WTC11 (cell line): ENCODE measurements around the gene LAMA1. TPM values are rescaled to one million over a fixed set of nuclear protein-coding genes. Genes with fewer than 3 reads are reported as not detected.

ENCODE experiments used
- ATAC-seq: fragments of 200-7000 bp; cut with Tn5 transposase; 2 replicates; pipeline ENCODE4 v1.10.0; 2021; ENCODE audit warnings: mild to moderate bottlenecking, moderate library complexity
- CTCF ChIA-PET: fragments of 300-600 bp; sonication (Branson Sonifier 250); formaldehyde crosslinking; loops from one replicate; lab custom pipeline; 2021; ENCODE audit warnings: antibody characterized with exemption; lab: Charles Lee
- POLR2A ChIA-PET: fragments of 350-600 bp; sonication (Branson Sonifier 250); formaldehyde crosslinking; loops from one replicate; lab custom pipeline; 2021; ENCODE audit warnings: antibody characterized with exemption; lab: Charles Lee
- DNase-seq: peaks from one replicate; pipeline ENCODE4 v3.0.0; 2021; ENCODE audit warnings: low spot score
- H3K27ac Mint-ChIP-seq: 2 replicates; pipeline ENCODE4 v1.8.0; 2021; ENCODE audit warnings: mixed read lengths
- H3K27me3 Mint-ChIP-seq: 2 replicates; pipeline ENCODE4 v1.8.0; 2021; ENCODE audit warnings: low read depth, mild to moderate bottlenecking, moderate library complexity, mixed read lengths
- H3K36me3 Mint-ChIP-seq: 2 replicates; pipeline ENCODE4 v1.8.0; 2021; ENCODE audit warnings: mixed read lengths
- H3K4me1 Mint-ChIP-seq: 2 replicates; pipeline ENCODE4 v1.8.0; 2022; ENCODE audit warnings: mixed read lengths
- H3K4me3 Mint-ChIP-seq: 2 replicates; pipeline ENCODE4 v1.8.0; 2021; ENCODE audit warnings: mild to moderate bottlenecking, moderate library complexity, mixed read lengths
- H3K9me3 Mint-ChIP-seq: 2 replicates; pipeline ENCODE4 v1.8.0; 2021; ENCODE audit warnings: mixed read lengths
- ATF2 ChIP-seq: sonication (generic); formaldehyde crosslinking; IDR thresholded peaks from 2 replicates; pipeline ENCODE4 v1.8.1; 2022; ENCODE audit warnings: low read depth, missing genetic modification reagents, borderline replicate concordance
- ATF3 ChIP-seq: sonication (generic); formaldehyde crosslinking; conservative IDR thresholded peaks from 2 replicates; pipeline ENCODE4 v1.8.1; 2022; ENCODE audit warnings: mild to moderate bottlenecking, missing genetic modification reagents
- CBFB ChIP-seq: sonication (generic); formaldehyde crosslinking; IDR thresholded peaks from 2 replicates; pipeline ENCODE4 v1.8.1; 2022; ENCODE audit warnings: mild to moderate bottlenecking, low read depth, missing genetic modification reagents
- ESRRA ChIP-seq: sonication (generic); formaldehyde crosslinking; IDR thresholded peaks from 2 replicates; pipeline ENCODE4 v1.8.1; 2022; ENCODE audit warnings: mild to moderate bottlenecking, missing genetic modification reagents, borderline replicate concordance
- ETV6 ChIP-seq: sonication (generic); formaldehyde crosslinking; IDR thresholded peaks from 2 replicates; pipeline ENCODE4 v1.8.1; 2022; ENCODE audit warnings: mild to moderate bottlenecking, missing genetic modification reagents
- FOXK1 ChIP-seq: sonication (generic); formaldehyde crosslinking; IDR thresholded peaks from 2 replicates; pipeline ENCODE4 v1.8.0; 2022; ENCODE audit warnings: mild to moderate bottlenecking, moderate library complexity, missing genetic modification reagents
- FOXP1 ChIP-seq: sonication (generic); formaldehyde crosslinking; IDR thresholded peaks from 2 replicates; pipeline ENCODE4 v1.8.0; 2022; ENCODE audit warnings: missing genetic modification reagents, mild to moderate bottlenecking, moderate library complexity, borderline replicate concordance
- GTF2I ChIP-seq: fragments of 250-450 bp; sonication (Bioruptor Pico); conservative IDR thresholded peaks from 2 replicates; pipeline ENCODE4 v1.4.0; 2021; ENCODE audit warnings: mild to moderate bottlenecking
- JAZF1 ChIP-seq: fragments of 250-450 bp; sonication (Bioruptor Pico); IDR thresholded peaks from 2 replicates; pipeline ENCODE4 v1.9.0; 2021; ENCODE audit warnings: moderate library complexity, mild to moderate bottlenecking, inconsistent platforms
- JUN ChIP-seq: sonication (generic); formaldehyde crosslinking; IDR thresholded peaks from 2 replicates; pipeline ENCODE4 v1.8.0; 2023; ENCODE audit warnings: mild to moderate bottlenecking, missing genetic modification reagents
- NR1H2 ChIP-seq: sonication (generic); formaldehyde crosslinking; IDR thresholded peaks from 2 replicates; pipeline ENCODE4 v1.9.0; 2021; ENCODE audit warnings: mild to moderate bottlenecking, moderate library complexity, missing genetic modification reagents
- PRRX2 ChIP-seq: fragments of 250-450 bp; sonication (Bioruptor Pico); IDR thresholded peaks from 2 replicates; pipeline ENCODE4 v1.8.0; 2021; ENCODE audit warnings: mild to moderate bottlenecking
- RELA ChIP-seq: sonication (generic); formaldehyde crosslinking; IDR thresholded peaks from 2 replicates; pipeline ENCODE4 v1.8.1; 2022; ENCODE audit warnings: missing genetic modification reagents, mild to moderate bottlenecking, borderline replicate concordance
- SOX15 ChIP-seq: fragments of 250-450 bp; sonication (Bioruptor Pico); IDR thresholded peaks from 2 replicates; pipeline ENCODE4 v1.9.0; 2021; ENCODE audit warnings: mild to moderate bottlenecking
- SP1 ChIP-seq: sonication (generic); formaldehyde crosslinking; conservative IDR thresholded peaks from 2 replicates; pipeline ENCODE4 v1.8.1; 2022; ENCODE audit warnings: missing genetic modification reagents
- USF2 ChIP-seq: sonication (generic); formaldehyde crosslinking; IDR thresholded peaks from 2 replicates; pipeline ENCODE4 v1.8.1; 2023; ENCODE audit warnings: mild to moderate bottlenecking, missing genetic modification reagents, moderate library complexity
- ZBTB21 ChIP-seq: sonication (generic); formaldehyde crosslinking; IDR thresholded peaks from 2 replicates; pipeline ENCODE4 v1.8.1; 2023; ENCODE audit warnings: mild to moderate bottlenecking, missing genetic modification reagents, borderline replicate concordance
- ZBTB43 ChIP-seq: sonication (generic); formaldehyde crosslinking; IDR thresholded peaks from 2 replicates; pipeline ENCODE4 v1.8.1; 2023; ENCODE audit warnings: mild to moderate bottlenecking, missing genetic modification reagents
- ZMAT4 ChIP-seq: fragments of 250-450 bp; sonication (Bioruptor Pico); IDR thresholded peaks from 2 replicates; pipeline ENCODE4 v1.9.0; 2021; ENCODE audit warnings: mild to moderate bottlenecking
- ZNF121 ChIP-seq: sonication (generic); formaldehyde crosslinking; IDR thresholded peaks from 2 replicates; pipeline ENCODE4 v1.8.0; 2023; ENCODE audit warnings: missing genetic modification reagents
- ZNF219 ChIP-seq: sonication (generic); formaldehyde crosslinking; IDR thresholded peaks from 2 replicates; pipeline ENCODE4 v1.8.0; 2023; ENCODE audit warnings: missing genetic modification reagents, mild to moderate bottlenecking, borderline replicate concordance
- ZNF232 ChIP-seq: sonication (generic); formaldehyde crosslinking; IDR thresholded peaks from 2 replicates; pipeline ENCODE4 v1.8.0; 2022; ENCODE audit warnings: mild to moderate bottlenecking, missing genetic modification reagents
- ZNF671 ChIP-seq: fragments of 250-450 bp; sonication (Bioruptor Pico); IDR thresholded peaks from 2 replicates; pipeline ENCODE4 v1.8.0; 2021; ENCODE audit warnings: mild to moderate bottlenecking
- total RNA-seq: library from RNA; stranded (reverse); gene quantifications from 3 replicates; pipeline ENCODE4 v1.2.3, GENCODE V29; 2021
- TF ChIP-seq, protein P1 (sequence below): sonication (generic); formaldehyde crosslinking; IDR thresholded peaks from 2 replicates; pipeline ENCODE4 v1.8.1; 2022; ENCODE audit warnings: mild to moderate bottlenecking, missing genetic modification reagents, moderate library complexity, borderline replicate concordance
- TF ChIP-seq, protein P2 (sequence below): sonication (generic); formaldehyde crosslinking; IDR thresholded peaks from 2 replicates; pipeline ENCODE4 v1.8.0; 2022; ENCODE audit warnings: mild to moderate bottlenecking, missing genetic modification reagents
- TF ChIP-seq, protein P3 (sequence below): fragments of 250-450 bp; sonication (Bioruptor Pico); IDR thresholded peaks from 2 replicates; pipeline ENCODE4 v1.9.0; 2021; ENCODE audit warnings: mild to moderate bottlenecking, borderline replicate concordance

Gene LAMA1
- total RNA-seq, 1 experiment from 2014 or later = 50.7 TPM

DNA sequence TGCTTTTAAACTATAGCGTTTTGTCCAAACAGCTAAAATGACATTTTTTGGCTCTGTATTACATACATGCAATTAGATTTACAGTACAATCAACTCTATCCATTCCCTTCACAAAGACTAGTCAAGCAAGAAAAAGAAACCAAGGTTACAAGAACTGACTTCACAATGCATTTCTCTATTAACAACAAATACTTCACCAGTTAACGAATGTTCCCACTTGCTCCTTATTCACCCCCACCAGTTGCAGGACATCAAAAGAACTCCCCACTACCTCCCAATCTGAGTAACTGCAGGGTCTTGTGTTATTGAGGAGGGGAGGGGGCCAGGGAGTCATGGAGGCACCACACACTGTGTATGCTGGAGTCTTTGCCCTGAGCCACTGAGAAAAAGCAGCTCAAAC lies 34.9 kb downstream of the LAMA1 start:
- no peak for TF ChIP-seq FOXK1 (CRISPR knock-in tag)
- TF ChIP-seq, protein P1, sequence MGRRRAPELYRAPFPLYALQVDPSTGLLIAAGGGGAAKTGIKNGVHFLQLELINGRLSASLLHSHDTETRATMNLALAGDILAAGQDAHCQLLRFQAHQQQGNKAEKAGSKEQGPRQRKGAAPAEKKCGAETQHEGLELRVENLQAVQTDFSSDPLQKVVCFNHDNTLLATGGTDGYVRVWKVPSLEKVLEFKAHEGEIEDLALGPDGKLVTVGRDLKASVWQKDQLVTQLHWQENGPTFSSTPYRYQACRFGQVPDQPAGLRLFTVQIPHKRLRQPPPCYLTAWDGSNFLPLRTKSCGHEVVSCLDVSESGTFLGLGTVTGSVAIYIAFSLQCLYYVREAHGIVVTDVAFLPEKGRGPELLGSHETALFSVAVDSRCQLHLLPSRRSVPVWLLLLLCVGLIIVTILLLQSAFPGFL (CRISPR knock-in tag) = no peak
- no peak for TF ChIP-seq ZMAT4 (CRISPR knock-in tag)
- TF ChIP-seq, protein P2, sequence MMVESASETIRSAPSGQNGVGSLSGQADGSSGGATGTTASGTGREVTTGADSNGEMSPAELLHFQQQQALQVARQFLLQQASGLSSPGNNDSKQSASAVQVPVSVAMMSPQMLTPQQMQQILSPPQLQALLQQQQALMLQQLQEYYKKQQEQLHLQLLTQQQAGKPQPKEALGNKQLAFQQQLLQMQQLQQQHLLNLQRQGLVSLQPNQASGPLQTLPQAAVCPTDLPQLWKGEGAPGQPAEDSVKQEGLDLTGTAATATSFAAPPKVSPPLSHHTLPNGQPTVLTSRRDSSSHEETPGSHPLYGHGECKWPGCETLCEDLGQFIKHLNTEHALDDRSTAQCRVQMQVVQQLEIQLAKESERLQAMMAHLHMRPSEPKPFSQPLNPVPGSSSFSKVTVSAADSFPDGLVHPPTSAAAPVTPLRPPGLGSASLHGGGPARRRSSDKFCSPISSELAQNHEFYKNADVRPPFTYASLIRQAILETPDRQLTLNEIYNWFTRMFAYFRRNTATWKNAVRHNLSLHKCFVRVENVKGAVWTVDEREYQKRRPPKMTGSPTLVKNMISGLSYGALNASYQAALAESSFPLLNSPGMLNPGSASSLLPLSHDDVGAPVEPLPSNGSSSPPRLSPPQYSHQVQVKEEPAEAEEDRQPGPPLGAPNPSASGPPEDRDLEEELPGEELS (CRISPR knock-in tag) = no peak
- TF ChIP-seq RELA = no peak
- no peak for TF ChIP-seq ATF3
- no peak for TF ChIP-seq ESRRA (CRISPR knock-in tag)
- no peak for TF ChIP-seq SOX15
- TF ChIP-seq ZNF232 (CRISPR knock-in tag) = no peak
- no peak for TF ChIP-seq JUN (CRISPR knock-in tag)
- no peak for TF ChIP-seq CBFB (CRISPR knock-in tag)
- no peak for TF ChIP-seq ZNF219 (CRISPR knock-in tag)
- TF ChIP-seq FOXP1 = no peak
- no peak for TF ChIP-seq ZNF671 (CRISPR knock-in tag)
- no peak for TF ChIP-seq PRRX2 (CRISPR knock-in tag)
- TF ChIP-seq ATF2 (CRISPR knock-in tag) = no peak
- no peak for TF ChIP-seq NR1H2 (CRISPR knock-in tag)
- TF ChIP-seq ZNF121 (CRISPR knock-in tag) = no peak
- TF ChIP-seq SP1 (CRISPR knock-in tag) = no peak
- TF ChIP-seq ETV6 = no peak
- no peaks in the 10 kb centered on the region for H3K9me3 Mint-ChIP-seq
- ChIA-PET CTCF (interaction anchor here (1.9 kb wide), 1 partner anchor 94 kb away, joined by 5 read pairs; no protein-coding TSS in a partner anchor), POLR2A (no interaction called here)
- no peak overlapping the region for H3K4me3 Mint-ChIP-seq
- ATAC-seq (no peak), DNase-seq (no peak)
- no peaks in the 10 kb centered on the region for H3K27me3 Mint-ChIP-seq
- H3K36me3 Mint-ChIP-seq = peaks cover 19% of the 10 kb centered on the region
- H3K4me1 Mint-ChIP-seq = peaks cover 5% of the 10 kb centered on the region
- no peak overlapping the region for H3K27ac Mint-ChIP-seq

DNA sequence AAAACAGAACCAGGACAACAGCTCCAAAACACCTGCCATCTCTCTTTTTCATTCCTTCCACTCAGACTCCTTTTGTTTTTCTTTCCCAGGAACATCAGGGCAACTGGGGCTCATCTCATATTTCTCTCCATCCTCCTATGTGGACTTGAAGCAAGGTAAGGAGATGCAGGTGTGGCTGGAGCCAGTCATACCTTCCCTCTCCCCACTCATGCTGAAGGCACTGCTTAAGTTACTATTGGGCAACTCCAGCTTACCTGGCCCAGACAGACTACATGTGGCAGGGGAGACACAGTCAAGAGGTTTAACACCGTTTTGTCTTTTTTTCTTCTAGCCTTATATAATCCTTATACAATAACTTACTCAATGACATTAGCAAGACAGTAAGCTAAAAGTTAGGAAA lies 38.4 kb downstream of the LAMA1 start:
- Mint-ChIP-seq H3K4me1 (peaks cover 3% of the 10 kb centered on the region; the same call in 1 of the 2 replicates), H3K27me3 (no peaks in the 10 kb centered on the region), H3K27ac (no peak overlapping the region), H3K36me3 (peaks cover 34% of the 10 kb centered on the region), H3K9me3 (no peaks in the 10 kb centered on the region), H3K4me3 (no peak overlapping the region)
- POLR2A ChIA-PET = no interaction called here
- DNase-seq (no peak), ATAC-seq (no peak)
- CTCF ChIA-PET = no interaction called here
- TF ChIP-seq ZNF121 (CRISPR knock-in tag) (no peak), ZBTB21 (CRISPR knock-in tag) (no peak), GTF2I (no peak), JAZF1 (CRISPR knock-in tag) (no peak), ZBTB43 (CRISPR knock-in tag) (no peak), USF2 (CRISPR knock-in tag) (no peak), ZMAT4 (CRISPR knock-in tag) (no peak)
- TF ChIP-seq, protein P3, sequence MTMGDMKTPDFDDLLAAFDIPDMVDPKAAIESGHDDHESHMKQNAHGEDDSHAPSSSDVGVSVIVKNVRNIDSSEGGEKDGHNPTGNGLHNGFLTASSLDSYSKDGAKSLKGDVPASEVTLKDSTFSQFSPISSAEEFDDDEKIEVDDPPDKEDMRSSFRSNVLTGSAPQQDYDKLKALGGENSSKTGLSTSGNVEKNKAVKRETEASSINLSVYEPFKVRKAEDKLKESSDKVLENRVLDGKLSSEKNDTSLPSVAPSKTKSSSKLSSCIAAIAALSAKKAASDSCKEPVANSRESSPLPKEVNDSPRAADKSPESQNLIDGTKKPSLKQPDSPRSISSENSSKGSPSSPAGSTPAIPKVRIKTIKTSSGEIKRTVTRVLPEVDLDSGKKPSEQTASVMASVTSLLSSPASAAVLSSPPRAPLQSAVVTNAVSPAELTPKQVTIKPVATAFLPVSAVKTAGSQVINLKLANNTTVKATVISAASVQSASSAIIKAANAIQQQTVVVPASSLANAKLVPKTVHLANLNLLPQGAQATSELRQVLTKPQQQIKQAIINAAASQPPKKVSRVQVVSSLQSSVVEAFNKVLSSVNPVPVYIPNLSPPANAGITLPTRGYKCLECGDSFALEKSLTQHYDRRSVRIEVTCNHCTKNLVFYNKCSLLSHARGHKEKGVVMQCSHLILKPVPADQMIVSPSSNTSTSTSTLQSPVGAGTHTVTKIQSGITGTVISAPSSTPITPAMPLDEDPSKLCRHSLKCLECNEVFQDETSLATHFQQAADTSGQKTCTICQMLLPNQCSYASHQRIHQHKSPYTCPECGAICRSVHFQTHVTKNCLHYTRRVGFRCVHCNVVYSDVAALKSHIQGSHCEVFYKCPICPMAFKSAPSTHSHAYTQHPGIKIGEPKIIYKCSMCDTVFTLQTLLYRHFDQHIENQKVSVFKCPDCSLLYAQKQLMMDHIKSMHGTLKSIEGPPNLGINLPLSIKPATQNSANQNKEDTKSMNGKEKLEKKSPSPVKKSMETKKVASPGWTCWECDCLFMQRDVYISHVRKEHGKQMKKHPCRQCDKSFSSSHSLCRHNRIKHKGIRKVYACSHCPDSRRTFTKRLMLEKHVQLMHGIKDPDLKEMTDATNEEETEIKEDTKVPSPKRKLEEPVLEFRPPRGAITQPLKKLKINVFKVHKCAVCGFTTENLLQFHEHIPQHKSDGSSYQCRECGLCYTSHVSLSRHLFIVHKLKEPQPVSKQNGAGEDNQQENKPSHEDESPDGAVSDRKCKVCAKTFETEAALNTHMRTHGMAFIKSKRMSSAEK = no peak
